Tibial artery (tissue), 4 donors: Measurements from ENCODE around the gene MFSD2B.
A peak's percentile ranks its signal among the peaks of the same experiment; 100 is the strongest.

Source experiments
- DNase-seq, 2 donors: peaks; one replicate each; pipeline ENCODE4 v3.0.0-alpha.2; 2019
- H3K27ac ChIP-seq, 2 donors: fragments of 200-600 bp; sonication (generic) in 1 of 2; 1 replicate in 1 of 2; 2 replicates in 1 of 2; pipeline ENCODE4 v1.5.1; 2018 to 2019; ENCODE audit warnings: mild to moderate bottlenecking in 1 of 2
- H3K27me3 ChIP-seq, 2 donors: fragments of 200-600 bp; sonication (generic) in 1 of 2; one replicate each; pipeline versions ENCODE4 v1.5.1 to v1.6.0; 2016 to 2019
- H3K36me3 ChIP-seq, 3 donors: fragments of 200-600 bp; sonication (generic) in 2 of 3; one replicate each; pipeline ENCODE4 v1.5.1; 2016 to 2019; ENCODE audit warnings: mild to moderate bottlenecking in 2 of 3
- H3K4me1 ChIP-seq, 4 donors: fragments of 200-600 bp; sonication (generic) in 2 of 4; 1 replicate in 3 of 4; 2 replicates in 1 of 4; pipeline ENCODE4 v1.5.1; 2016 to 2019
- H3K4me3 ChIP-seq, 2 donors: fragments of 200-600 bp; sonication (generic) in 1 of 2; 1 replicate in 1 of 2; 2 replicates in 1 of 2; pipeline ENCODE4 v1.5.1; 2018 to 2019; ENCODE audit warnings: mild to moderate bottlenecking in 2 of 2
- H3K9me3 ChIP-seq, 3 donors: fragments of 200-600 bp; sonication (generic) in 1 of 3; one replicate each; pipeline ENCODE4 v1.5.1; 2016 to 2019
- intact Hi-C: fragments of 100-400 bp; cut with DNase I; formaldehyde crosslinking; loops from one replicate; pipeline ENCODE4 v1.15.0; 2023; ENCODE audit warnings: low total_unique reads
- TF ChIP-seq, protein P1 (sequence below), 2 experiments: fragments of 200-600 bp in 1 of 2; fragments of 450-650 bp in 1 of 2; IDR thresholded peaks; one replicate each; pipeline ENCODE4 v1.5.1; 2017 to 2019; ENCODE audit warnings: antibody characterized with exemption in 2 of 2, mild to moderate bottlenecking in 1 of 2, moderate library complexity in 1 of 2

Gene MFSD2B

DNA sequence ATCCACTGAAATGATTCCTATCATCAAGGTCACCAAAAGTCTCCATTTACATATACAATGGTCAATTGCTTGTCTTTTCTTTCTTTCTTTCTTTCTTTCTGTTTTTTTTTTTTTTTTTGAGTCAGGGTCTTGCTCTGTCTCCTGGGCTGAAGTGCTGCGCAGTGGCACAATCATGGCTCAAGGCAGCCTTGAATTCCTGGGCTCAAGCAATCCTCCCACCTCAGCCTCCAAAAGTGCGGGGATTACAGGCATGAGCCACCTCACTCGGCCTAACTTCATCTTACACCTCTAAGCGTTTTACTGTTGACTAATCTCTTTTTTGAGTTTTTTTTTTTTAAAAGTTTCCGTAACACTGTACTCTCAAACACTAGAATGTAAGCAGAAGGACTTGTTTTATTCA is 65.4 kb downstream of the MFSD2B start:
- peak overlapping the region; percentile 69 to 88 for H3K4me3 ChIP-seq
- peaks cover 0 to 26% (median 17%) of the 10 kb centered on the region in 4 donors for H3K4me1 ChIP-seq
- TF ChIP-seq, protein P1, sequence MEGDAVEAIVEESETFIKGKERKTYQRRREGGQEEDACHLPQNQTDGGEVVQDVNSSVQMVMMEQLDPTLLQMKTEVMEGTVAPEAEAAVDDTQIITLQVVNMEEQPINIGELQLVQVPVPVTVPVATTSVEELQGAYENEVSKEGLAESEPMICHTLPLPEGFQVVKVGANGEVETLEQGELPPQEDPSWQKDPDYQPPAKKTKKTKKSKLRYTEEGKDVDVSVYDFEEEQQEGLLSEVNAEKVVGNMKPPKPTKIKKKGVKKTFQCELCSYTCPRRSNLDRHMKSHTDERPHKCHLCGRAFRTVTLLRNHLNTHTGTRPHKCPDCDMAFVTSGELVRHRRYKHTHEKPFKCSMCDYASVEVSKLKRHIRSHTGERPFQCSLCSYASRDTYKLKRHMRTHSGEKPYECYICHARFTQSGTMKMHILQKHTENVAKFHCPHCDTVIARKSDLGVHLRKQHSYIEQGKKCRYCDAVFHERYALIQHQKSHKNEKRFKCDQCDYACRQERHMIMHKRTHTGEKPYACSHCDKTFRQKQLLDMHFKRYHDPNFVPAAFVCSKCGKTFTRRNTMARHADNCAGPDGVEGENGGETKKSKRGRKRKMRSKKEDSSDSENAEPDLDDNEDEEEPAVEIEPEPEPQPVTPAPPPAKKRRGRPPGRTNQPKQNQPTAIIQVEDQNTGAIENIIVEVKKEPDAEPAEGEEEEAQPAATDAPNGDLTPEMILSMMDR (IDR thresholded peaks at IDR 0.05) = no peak
- H3K36me3 ChIP-seq = peaks cover 10 to 43% (median 13%) of the 10 kb centered on the region in 3 donors
- H3K9me3 ChIP-seq = no peaks in the 10 kb centered on the region
- peak overlapping the region; percentile 91 to 99 for H3K27ac ChIP-seq
- intact Hi-C loops = no loop called here
- no peak for DNase-seq
- no peaks in the 10 kb centered on the region for H3K27me3 ChIP-seq
